COLO668 (cell line): ENCODE measurements around the gene CHST6.
"Not testable (repeated sequence)": the region's sequence is repeated elsewhere in the genome, so short reads cannot be mapped to it uniquely, and the experiment has no call there.

ENCODE experiments used
- DNase-seq: peaks from one replicate; lab custom pipeline; 2025; ENCODE audit not compliant: unreplicated experiment; lab: John Stamatoyannopoulos, UW

The CHST6 gene

GRCh38 chr16:75503801-75504200, 8.6 kb upstream of the CHST6 start:
- DNase-seq: no peak

- DNase-seq: no peak
Observed at GRCh38 chr16:75502916-75503605, 7.8 kb upstream of the CHST6 start.

GRCh38 chr16:75501820-75502219, 6.6 kb upstream of the CHST6 start:
- DNase-seq: not testable (repeated sequence)

- DNase-seq: no peak
Observed at GRCh38 chr16:75501359-75501758, 6.1 kb upstream of the CHST6 start.

- DNase-seq: peak; percentile 64
Observed at GRCh38 chr16:75498605-75499322, 3.5 kb upstream of the CHST6 start.

GRCh38 chr16:75497558-75497957, 2.3 kb upstream of the CHST6 start:
- DNase-seq: no peak

GRCh38 chr16:75494661-75495075, 573 bp downstream of the CHST6 start:
- peak; percentile 5 for DNase-seq

GRCh38 chr16:75494184-75494583, 1.1 kb downstream of the CHST6 start:
- no peak for DNase-seq

- peak; percentile 59 for DNase-seq
Observed at GRCh38 chr16:75491876-75492275, 3.4 kb downstream of the CHST6 start.

GRCh38 chr16:75488322-75488721, 6.9 kb downstream of the CHST6 start:
- DNase-seq: no peak

GRCh38 chr16:75486676-75487313, 8.4 kb downstream of the CHST6 start:
- no peak for DNase-seq

GRCh38 chr16:75486014-75486675, 9.1 kb downstream of the CHST6 start:
- DNase-seq: peak; percentile 71

- DNase-seq: no peak
Observed at GRCh38 chr16:75485230-75486013, 9.8 kb downstream of the CHST6 start.

- DNase-seq: no peak
Observed at GRCh38 chr16:75483222-75483621, 12.0 kb downstream of the CHST6 start.

- DNase-seq: peak; percentile 19
Observed at GRCh38 chr16:75482434-75483205, 12.6 kb downstream of the CHST6 start.

- no peak for DNase-seq
Observed at GRCh38 chr16:75481475-75481874, 13.8 kb downstream of the CHST6 start.

GRCh38 chr16:75479421-75479990, 15.7 kb downstream of the CHST6 start:
- DNase-seq: no peak

GRCh38 chr16:75478480-75479345, 16.5 kb downstream of the CHST6 start:
- DNase-seq: no peak
